KMS-11 (cell line): ENCODE results near the gene DENND4C.

Experiments used
- H2AFZ ChIP-seq: fragments of 200-600 bp; sonication (generic); 2 replicates; pipeline ENCODE4 v1.6.1; 2016; ENCODE audit warnings: antibody characterized with exemption, mixed run types, low read depth
- H3K27ac ChIP-seq: fragments of 200-600 bp; sonication (generic); 2 replicates; pipeline ENCODE4 v1.6.1; 2016; ENCODE audit warnings: mild to moderate bottlenecking, mixed run types
- H3K27me3 ChIP-seq: fragments of 200-600 bp; sonication (generic); 2 replicates; pipeline ENCODE4 v1.6.1; 2017; ENCODE audit warnings: mild to moderate bottlenecking, low read depth, mixed run types, moderate library complexity; ENCODE audit not compliant: insufficient read depth
- H3K36me3 ChIP-seq: fragments of 200-600 bp; sonication (generic); 2 replicates; pipeline ENCODE4 v1.6.1; 2017; ENCODE audit warnings: mild to moderate bottlenecking, mixed run types; ENCODE audit not compliant: insufficient read depth
- H3K4me1 ChIP-seq: fragments of 200-600 bp; sonication (generic); 2 replicates; pipeline ENCODE4 v1.6.1; 2016; ENCODE audit warnings: mild to moderate bottlenecking, low read depth, mixed run types; ENCODE audit not compliant: poor library complexity, severe bottlenecking
- H3K4me2 ChIP-seq: fragments of 200-600 bp; sonication (generic); 2 replicates; pipeline ENCODE4 v1.7.0; 2016; ENCODE audit warnings: mild to moderate bottlenecking, mixed run types
- H3K4me3 ChIP-seq: fragments of 200-600 bp; sonication (generic); IDR thresholded peaks from 2 replicates; pipeline ENCODE4 v1.6.1; 2017; ENCODE audit warnings: low read depth, low read length, mixed read lengths; ENCODE audit not compliant: insufficient read depth
- H3K79me2 ChIP-seq: fragments of 200-600 bp; sonication (generic); 2 replicates; pipeline ENCODE4 v1.6.1; 2016; ENCODE audit warnings: low read depth, mixed run types; ENCODE audit not compliant: insufficient read depth
- H3K9ac ChIP-seq: fragments of 200-600 bp; sonication (generic); 2 replicates; pipeline ENCODE4 v1.6.1; 2016; ENCODE audit warnings: mild to moderate bottlenecking, mixed run types
- H4K20me1 ChIP-seq: fragments of 200-600 bp; sonication (generic); 2 replicates; pipeline ENCODE4 v1.6.1; 2016; ENCODE audit warnings: mild to moderate bottlenecking, mixed run types; ENCODE audit not compliant: insufficient read depth
- CTCF ChIP-seq: fragments of 200-600 bp; sonication (generic); conservative IDR thresholded peaks from 2 replicates; pipeline ENCODE4 v1.6.1; 2017; ENCODE audit warnings: low read depth, mild to moderate bottlenecking, antibody characterized with exemption, low read length, moderate library complexity, mixed read lengths

The DENND4C gene

DNA sequence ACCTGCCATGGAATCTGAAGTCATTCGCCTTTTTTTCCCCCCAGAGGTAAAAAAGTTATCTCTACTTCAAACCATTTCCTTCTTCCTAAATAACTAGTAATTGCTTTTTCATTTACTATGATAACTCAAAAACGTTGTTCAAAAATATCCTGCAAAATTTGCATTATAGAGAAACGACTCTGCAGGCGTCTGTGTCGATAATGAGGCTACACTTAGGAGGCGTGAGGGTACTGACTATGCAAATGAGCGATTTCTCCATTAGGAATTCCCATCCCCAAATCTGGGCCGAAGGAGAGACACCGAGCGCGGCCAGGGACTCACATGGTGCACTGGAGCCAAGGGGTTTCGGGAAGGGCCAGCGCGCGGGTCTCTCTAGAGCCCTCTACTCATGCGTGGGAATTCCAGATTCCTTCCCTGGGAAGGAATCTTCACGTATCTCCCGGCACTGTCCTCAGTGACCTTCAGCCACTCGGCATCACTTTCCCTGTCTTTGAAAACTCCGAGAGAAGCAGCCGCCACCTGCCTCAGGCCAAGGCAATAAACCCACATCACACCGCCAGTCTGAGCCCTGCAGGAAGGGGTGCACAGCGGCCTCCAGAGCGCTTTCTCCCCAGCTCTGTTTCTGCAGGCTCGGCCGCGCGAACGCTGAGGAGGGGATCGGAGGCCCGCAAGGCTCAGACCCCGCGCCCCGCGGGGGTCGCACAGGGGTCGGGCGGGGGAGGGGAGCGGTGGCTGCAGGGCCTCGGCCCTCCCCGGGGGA lies 718 bp upstream of the DENND4C start:
- peak overlapping the region; percentile 43; the same call in 1 of the 2 replicates for H3K9ac ChIP-seq
- peaks cover 28% of the 10 kb centered on the region; the same call in 1 of the 2 replicates for H3K79me2 ChIP-seq
- H2AFZ ChIP-seq, result peak overlapping the region; percentile 90
- peaks cover 37% of the 10 kb centered on the region for H3K4me1 ChIP-seq
- H3K4me2 ChIP-seq, result peak overlapping the region; percentile 14; the same call in 1 of the 2 replicates
- no peak for TF ChIP-seq CTCF
- peak overlapping the region; percentile 70; the same call in 1 of the 2 replicates for H3K27ac ChIP-seq
- no peak overlapping the region for H3K4me3 ChIP-seq
- H4K20me1 ChIP-seq, result no peaks in the 10 kb centered on the region
- no peaks in the 10 kb centered on the region for H3K27me3 ChIP-seq
- no peaks in the 10 kb centered on the region for H3K36me3 ChIP-seq

DNA sequence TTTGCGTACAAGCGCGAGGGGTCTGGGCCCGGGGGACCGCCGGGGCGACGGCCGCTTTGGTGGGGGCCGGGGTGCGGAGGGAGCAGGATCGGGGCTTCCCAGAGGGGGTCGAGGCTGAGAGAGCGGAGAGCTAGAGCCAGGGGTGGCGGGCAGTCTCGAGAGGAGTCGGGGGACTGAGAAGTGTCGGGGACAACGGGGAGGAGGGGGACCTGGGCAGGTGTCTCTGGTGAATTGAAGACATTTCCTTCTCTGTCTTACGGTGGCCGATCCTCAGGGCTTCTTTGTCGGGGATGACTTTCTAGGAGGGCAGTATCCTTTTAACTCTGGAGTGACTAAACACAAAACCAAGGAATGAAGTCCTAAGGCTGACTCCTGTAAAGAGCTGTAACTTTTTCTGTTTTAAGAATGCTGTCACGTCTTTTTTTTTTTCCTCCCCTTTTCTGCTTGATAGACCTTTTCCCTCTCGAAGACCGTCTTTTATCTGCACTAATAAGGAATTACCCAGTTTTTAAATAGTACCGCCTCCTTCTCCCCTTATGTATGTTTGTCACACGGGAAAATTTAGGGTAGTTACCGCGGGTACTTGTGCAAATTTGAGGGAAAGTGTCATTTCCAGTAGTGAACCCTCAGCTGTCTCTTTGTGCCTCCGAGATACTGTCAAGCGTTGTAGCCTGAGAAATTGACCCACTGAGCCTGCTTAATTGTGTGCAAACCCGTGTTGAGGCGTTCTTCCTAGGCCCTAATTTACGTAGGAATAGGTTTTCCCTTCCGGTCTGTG lies 822 bp downstream of the DENND4C start:
- Histone ChIP-seq H3K36me3 (no peaks in the 10 kb centered on the region), H3K4me1 (peaks cover 37% of the 10 kb centered on the region), H3K4me3 (no peak overlapping the region), H3K79me2 (peaks cover 35% of the 10 kb centered on the region; the same call in 1 of the 2 replicates), H4K20me1 (no peaks in the 10 kb centered on the region), H3K4me2 (peak overlapping the region; percentile 99), H2AFZ (peak overlapping the region; percentile 90; the same call in 1 of the 2 replicates), H3K9ac (peak overlapping the region; percentile 78; the same call in 1 of the 2 replicates), H3K27ac (peak overlapping the region; percentile 70), H3K27me3 (no peaks in the 10 kb centered on the region)
- no peak for TF ChIP-seq CTCF

DNA sequence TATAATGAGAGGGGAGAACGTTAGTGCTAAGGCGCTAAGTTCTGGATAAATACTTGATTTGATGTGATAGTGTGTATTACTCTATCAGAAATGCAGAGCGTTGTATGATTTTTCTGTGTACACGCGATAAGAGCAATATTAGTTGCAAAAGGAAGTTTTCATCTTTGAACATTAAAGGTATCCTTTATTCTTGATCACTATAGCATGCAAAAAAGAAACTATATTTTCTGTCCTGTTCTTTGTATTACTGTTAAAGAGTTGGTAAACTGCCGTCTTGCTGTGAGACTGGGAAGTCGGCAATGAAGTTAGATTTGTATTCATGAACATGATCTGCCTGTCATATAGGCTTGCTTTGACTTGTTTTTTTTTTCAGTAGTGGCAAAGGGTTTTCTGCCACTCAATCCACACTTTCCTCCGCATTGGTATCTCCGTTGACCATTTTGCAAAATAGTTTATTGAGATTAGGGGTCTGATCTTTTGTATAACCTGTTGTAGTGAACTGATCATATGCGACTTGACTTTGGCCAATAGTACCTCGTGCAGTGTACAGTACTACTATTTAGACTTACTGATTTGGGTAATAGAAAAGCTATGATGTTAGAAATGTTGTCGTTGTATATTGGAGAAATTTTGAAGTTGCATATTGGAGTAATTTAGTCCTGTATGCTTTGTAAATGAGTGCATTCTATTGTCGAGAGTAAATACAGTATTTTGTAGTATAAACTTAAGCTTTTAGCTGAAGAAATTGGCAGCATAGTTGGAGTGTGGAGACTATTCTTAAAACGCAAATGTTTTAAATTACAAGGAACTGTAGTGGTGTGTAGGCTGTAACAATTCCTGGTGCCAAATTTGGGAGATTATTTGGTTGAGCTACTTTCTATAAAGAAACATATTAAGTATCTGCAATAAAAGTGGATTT lies 1.7 kb downstream of the DENND4C start:
- Histone ChIP-seq H3K27me3 (no peaks in the 10 kb centered on the region), H3K27ac (peak overlapping the region; percentile 70; the same call in 1 of the 2 replicates), H2AFZ (peak overlapping the region; percentile 90; the same call in 1 of the 2 replicates), H4K20me1 (no peaks in the 10 kb centered on the region), H3K4me1 (peaks cover 37% of the 10 kb centered on the region), H3K4me2 (peak overlapping the region; percentile 99), H3K79me2 (peaks cover 37% of the 10 kb centered on the region; the same call in 1 of the 2 replicates), H3K36me3 (no peaks in the 10 kb centered on the region), H3K9ac (peak overlapping the region; percentile 78; the same call in 1 of the 2 replicates), H3K4me3 (no peak overlapping the region)
- no peak for TF ChIP-seq CTCF

DNA sequence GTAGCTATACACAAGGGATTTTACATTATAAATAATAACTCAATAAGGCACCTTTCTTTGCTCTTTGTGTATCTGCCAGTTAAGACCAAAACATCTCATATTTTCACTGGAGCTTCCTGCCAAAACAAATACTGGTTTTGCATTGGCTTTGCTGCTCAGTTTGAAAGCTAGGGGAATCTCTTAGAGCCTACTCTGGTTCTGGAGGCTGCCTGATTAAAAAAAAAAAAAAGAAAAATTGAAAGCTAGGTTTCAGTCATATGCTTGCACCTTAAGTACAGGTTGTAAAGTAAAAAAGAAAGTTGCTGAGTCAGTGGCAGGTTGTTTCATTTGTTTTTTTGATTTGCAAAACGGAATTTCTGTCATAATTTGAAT lies 2.3 kb downstream of the DENND4C start:
- Histone ChIP-seq H3K9ac (no peak overlapping the region; the same call in 1 of the 2 replicates), H3K4me3 (no peak overlapping the region), H3K27me3 (no peaks in the 10 kb centered on the region), H3K4me1 (peaks cover 37% of the 10 kb centered on the region), H3K36me3 (no peaks in the 10 kb centered on the region), H4K20me1 (no peaks in the 10 kb centered on the region), H3K27ac (peak overlapping the region; percentile 35; the same call in 1 of the 2 replicates), H2AFZ (no peak overlapping the region), H3K4me2 (peak overlapping the region; percentile 99), H3K79me2 (peaks cover 44% of the 10 kb centered on the region; the same call in 1 of the 2 replicates)
- TF ChIP-seq CTCF, result no peak
